Activated CD4-positive, alpha-beta T cell treated with anti-CD3 and anti-CD28 coated beads, Interleukin-2, amount 10 ng/mL, durations not matched to agents 24 days and 14 days (primary cell): ENCODE results near the gene NFATC4. TPM values are rescaled to one million over a fixed set of nuclear protein-coding genes. Genes with fewer than 3 reads are reported as not detected.
A peak's percentile ranks its signal among the peaks of the same experiment; 100 is the strongest.
"Not testable (repeated sequence)": the region's sequence is repeated elsewhere in the genome, so short reads cannot be mapped to it uniquely, and the experiment has no call there.

Experiments
- DNase-seq: peaks from one replicate; pipeline ENCODE4 v3.0.0; 2022
- H3K27ac Mint-ChIP-seq: one replicate; pipeline ENCODE4 v1.8.0; 2022; ENCODE audit warnings: mild to moderate bottlenecking, mixed read lengths
- H3K27me3 Mint-ChIP-seq: one replicate; pipeline ENCODE4 v1.8.0; 2022; ENCODE audit warnings: mixed read lengths
- H3K36me3 Mint-ChIP-seq: one replicate; pipeline ENCODE4 v1.8.0; 2022; ENCODE audit warnings: low read depth, mild to moderate bottlenecking, mixed read lengths
- H3K4me1 Mint-ChIP-seq: one replicate; pipeline ENCODE4 v1.8.0; 2021; ENCODE audit warnings: mixed read lengths
- H3K4me3 Mint-ChIP-seq: one replicate; pipeline ENCODE4 v1.8.0; 2022; ENCODE audit warnings: mild to moderate bottlenecking, moderate library complexity, mixed read lengths
- H3K9me3 Mint-ChIP-seq: one replicate; pipeline ENCODE4 v1.8.0; 2021; ENCODE audit warnings: mixed read lengths
- intact Hi-C: fragments of 100-400 bp; cut with micrococcal nuclease; formaldehyde crosslinking; loops from one replicate; pipeline ENCODE4 v1.15.1; 2023
- total RNA-seq: library from RNA; stranded (reverse); gene quantifications from 2 replicates; pipeline ENCODE4 v1.2.3, GENCODE V29; 2022

The NFATC4 gene
- total RNA-seq, 1 donor from 2014 or later, result not detected

- H3K9me3 Mint-ChIP-seq, result no peaks in the 10 kb centered on the region
- peaks cover 18% of the 10 kb centered on the region for H3K4me1 Mint-ChIP-seq
- intact Hi-C loops, result no loop called here
- H3K4me3 Mint-ChIP-seq, result peak overlapping the region; percentile 49
- H3K36me3 Mint-ChIP-seq, result no peaks in the 10 kb centered on the region
- H3K27me3 Mint-ChIP-seq, result peaks cover 67% of the 10 kb centered on the region
- H3K27ac Mint-ChIP-seq, result no peak overlapping the region
- peak; percentile 63 for DNase-seq
These were observed 1.1 kb upstream of the NFATC4 start for GRCh38 chr14:24366721-24367513.

DNA sequence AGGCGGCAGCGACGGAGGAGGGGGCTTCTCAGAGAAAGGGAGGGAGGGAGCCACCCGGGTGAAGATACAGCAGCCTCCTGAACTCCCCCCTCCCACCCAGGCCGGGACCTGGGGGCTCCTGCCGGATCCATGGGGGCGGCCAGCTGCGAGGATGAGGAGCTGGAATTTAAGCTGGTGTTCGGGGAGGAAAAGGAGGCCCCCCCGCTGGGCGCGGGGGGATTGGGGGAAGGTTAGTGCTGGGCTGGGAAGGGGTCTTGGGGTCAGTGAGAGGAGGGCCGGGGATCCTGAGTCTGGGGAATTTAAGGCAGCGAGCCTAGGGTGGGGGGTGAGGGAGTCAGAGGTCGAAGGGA is 203 bp downstream of the NFATC4 start:
- intact Hi-C loops, result no loop called here
- peaks cover 60% of the 10 kb centered on the region for H3K27me3 Mint-ChIP-seq
- peaks cover 18% of the 10 kb centered on the region for H3K4me1 Mint-ChIP-seq
- no peaks in the 10 kb centered on the region for H3K36me3 Mint-ChIP-seq
- DNase-seq, result no peak
- H3K4me3 Mint-ChIP-seq, result peak overlapping the region; percentile 47
- H3K27ac Mint-ChIP-seq, result no peak overlapping the region
- no peaks in the 10 kb centered on the region for H3K9me3 Mint-ChIP-seq

- H3K9me3 Mint-ChIP-seq, result no peaks in the 10 kb centered on the region
- H3K36me3 Mint-ChIP-seq, result no peaks in the 10 kb centered on the region
- intact Hi-C loops, result no loop called here
- peaks cover 18% of the 10 kb centered on the region for H3K4me1 Mint-ChIP-seq
- H3K27ac Mint-ChIP-seq, result no peak overlapping the region
- H3K27me3 Mint-ChIP-seq, result peaks cover 56% of the 10 kb centered on the region
- peak overlapping the region; percentile 47 for H3K4me3 Mint-ChIP-seq
- DNase-seq, result no peak
These were observed 723 bp downstream of the NFATC4 start for GRCh38 chr14:24368562-24369252.

- H3K4me1 Mint-ChIP-seq, result peaks cover 18% of the 10 kb centered on the region
- no peaks in the 10 kb centered on the region for H3K36me3 Mint-ChIP-seq
- intact Hi-C loops, result no loop called here
- DNase-seq, result no peak
- peak overlapping the region; percentile 31 for H3K4me3 Mint-ChIP-seq
- no peaks in the 10 kb centered on the region for H3K9me3 Mint-ChIP-seq
- no peak overlapping the region for H3K27ac Mint-ChIP-seq
- H3K27me3 Mint-ChIP-seq, result peaks cover 56% of the 10 kb centered on the region
These were observed 1.5 kb downstream of the NFATC4 start for GRCh38 chr14:24369463-24369862.

DNA sequence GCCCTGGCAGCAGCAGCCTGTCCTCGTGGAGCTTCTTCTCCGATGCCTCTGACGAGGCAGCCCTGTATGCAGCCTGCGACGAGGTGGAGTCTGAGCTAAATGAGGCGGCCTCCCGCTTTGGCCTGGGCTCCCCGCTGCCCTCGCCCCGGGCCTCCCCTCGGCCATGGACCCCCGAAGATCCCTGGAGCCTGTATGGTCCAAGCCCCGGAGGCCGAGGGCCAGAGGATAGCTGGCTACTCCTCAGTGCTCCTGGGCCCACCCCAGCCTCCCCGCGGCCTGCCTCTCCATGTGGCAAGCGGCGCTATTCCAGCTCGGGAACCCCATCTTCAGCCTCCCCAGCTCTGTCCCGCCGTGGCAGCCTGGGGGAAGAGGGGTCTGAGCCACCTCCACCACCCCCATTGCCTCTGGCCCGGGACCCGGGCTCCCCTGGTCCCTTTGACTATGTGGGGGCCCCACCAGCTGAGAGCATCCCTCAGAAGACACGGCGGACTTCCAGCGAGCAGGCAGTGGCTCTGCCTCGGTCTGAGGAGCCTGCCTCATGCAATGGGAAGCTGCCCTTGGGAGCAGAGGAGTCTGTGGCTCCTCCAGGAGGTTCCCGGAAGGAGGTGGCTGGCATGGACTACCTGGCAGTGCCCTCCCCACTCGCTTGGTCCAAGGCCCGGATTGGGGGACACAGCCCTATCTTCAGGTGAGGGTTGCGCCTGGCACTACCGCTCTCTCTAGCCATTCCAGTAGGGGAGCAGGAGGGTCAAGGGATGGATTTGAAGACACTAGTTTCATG is 2.1 kb downstream of the NFATC4 start:
- Mint-ChIP-seq H3K4me3 (no peak overlapping the region), H3K36me3 (no peaks in the 10 kb centered on the region)
- intact Hi-C loops, result no loop called here

GRCh38 chr14:24370748-24371147 is 2.8 kb downstream of the NFATC4 start:
- Mint-ChIP-seq H3K4me3 (no peak overlapping the region), H3K27me3 (peaks cover 47% of the 10 kb centered on the region), H3K4me1 (peaks cover 12% of the 10 kb centered on the region), H3K27ac (no peak overlapping the region), H3K36me3 (no peaks in the 10 kb centered on the region), H3K9me3 (no peaks in the 10 kb centered on the region)
- DNase-seq, result no peak
- intact Hi-C loops, result no loop called here

More for the DNA sequence above, 2.1 kb downstream of the NFATC4 start:
- Mint-ChIP-seq H3K4me1 (peaks cover 17% of the 10 kb centered on the region), H3K27me3 (peaks cover 53% of the 10 kb centered on the region), H3K27ac (no peak overlapping the region), H3K9me3 (no peaks in the 10 kb centered on the region)
- no peak for DNase-seq

- H3K27ac Mint-ChIP-seq, result not testable (repeated sequence)
These were observed 3.6 kb downstream of the NFATC4 start for GRCh38 chr14:24371605-24372004.

GRCh38 chr14:24372701-24373416 is 4.9 kb downstream of the NFATC4 start:
- H3K9me3 Mint-ChIP-seq, result no peaks in the 10 kb centered on the region
- DNase-seq, result no peak
- H3K4me1 Mint-ChIP-seq, result no peaks in the 10 kb centered on the region
- no peaks in the 10 kb centered on the region for H3K36me3 Mint-ChIP-seq
- intact Hi-C loops, result no loop called here
- H3K4me3 Mint-ChIP-seq, result no peak overlapping the region
- no peak overlapping the region for H3K27ac Mint-ChIP-seq
- H3K27me3 Mint-ChIP-seq, result peaks cover 31% of the 10 kb centered on the region

More at GRCh38 chr14:24371605-24372004, 3.6 kb downstream of the NFATC4 start:
- H3K27me3 Mint-ChIP-seq, result peaks cover 43% of the 10 kb centered on the region
- H3K4me1 Mint-ChIP-seq, DNase-seq, H3K36me3 Mint-ChIP-seq, H3K9me3 Mint-ChIP-seq, intact Hi-C loops, H3K4me3 Mint-ChIP-seq: not testable (repeated sequence)

DNA sequence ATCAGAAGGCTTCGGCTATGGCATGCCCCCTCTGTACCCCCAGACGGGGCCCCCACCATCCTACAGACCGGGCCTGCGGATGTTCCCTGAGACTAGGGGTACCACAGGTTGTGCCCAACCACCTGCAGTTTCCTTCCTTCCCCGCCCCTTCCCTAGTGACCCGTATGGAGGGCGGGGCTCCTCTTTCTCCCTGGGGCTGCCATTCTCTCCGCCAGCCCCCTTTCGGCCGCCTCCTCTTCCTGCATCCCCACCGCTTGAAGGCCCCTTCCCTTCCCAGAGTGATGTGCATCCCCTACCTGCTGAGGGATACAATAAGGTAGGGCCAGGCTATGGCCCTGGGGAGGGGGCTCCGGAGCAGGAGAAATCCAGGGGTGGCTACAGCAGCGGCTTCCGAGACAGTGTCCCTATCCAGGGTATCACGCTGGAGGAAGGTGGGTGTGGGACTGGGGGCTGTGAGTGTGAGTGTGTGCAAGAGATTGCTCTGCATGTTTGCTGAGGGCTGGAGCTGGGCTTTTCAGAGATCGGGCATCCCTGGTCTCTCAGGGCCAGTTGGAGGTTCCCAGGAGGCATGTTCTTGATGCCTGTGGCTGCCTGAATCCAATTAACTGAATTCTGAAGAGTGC is 8.6 kb downstream of the NFATC4 start:
- no peak overlapping the region for H3K27ac Mint-ChIP-seq
- DNase-seq, result no peak
- no peaks in the 10 kb centered on the region for H3K9me3 Mint-ChIP-seq
- no peaks in the 10 kb centered on the region for H3K36me3 Mint-ChIP-seq
- H3K4me1 Mint-ChIP-seq, result peaks cover 1% of the 10 kb centered on the region
- H3K27me3 Mint-ChIP-seq, result peaks cover 5% of the 10 kb centered on the region
- no peak overlapping the region for H3K4me3 Mint-ChIP-seq
- intact Hi-C loops, result no loop called here

- no peak for DNase-seq
- H3K4me3 Mint-ChIP-seq, result no peak overlapping the region
- peaks cover 1% of the 10 kb centered on the region for H3K4me1 Mint-ChIP-seq
- H3K9me3 Mint-ChIP-seq, result no peaks in the 10 kb centered on the region
- H3K27me3 Mint-ChIP-seq, result peaks cover 2% of the 10 kb centered on the region
- no peaks in the 10 kb centered on the region for H3K36me3 Mint-ChIP-seq
- H3K27ac Mint-ChIP-seq, result no peak overlapping the region
- intact Hi-C loops, result no loop called here
These were observed 9.1 kb downstream of the NFATC4 start for GRCh38 chr14:24377126-24377525.

DNA sequence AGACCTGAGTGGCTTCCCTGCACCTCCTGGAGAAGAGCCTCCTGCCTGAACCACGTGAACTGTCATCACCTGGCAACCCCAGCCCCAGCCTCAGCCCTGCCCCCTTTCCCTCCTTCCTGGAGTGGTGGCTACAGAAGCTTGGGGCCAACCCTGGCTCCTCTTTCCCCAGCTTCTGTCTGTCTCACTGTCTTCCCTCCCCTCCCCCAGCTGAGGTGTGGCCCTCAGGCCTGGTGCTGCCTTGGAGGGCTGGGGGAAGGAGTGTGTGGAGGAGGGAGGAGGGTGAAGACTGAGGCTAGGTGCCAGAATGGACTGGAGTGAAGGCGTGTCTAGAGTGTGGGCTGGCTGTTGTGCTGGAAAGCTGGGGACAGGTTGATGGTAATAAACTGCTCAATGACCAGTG is 9.7 kb downstream of the NFATC4 start:
- H3K36me3 Mint-ChIP-seq, result no peaks in the 10 kb centered on the region
- no peaks in the 10 kb centered on the region for H3K9me3 Mint-ChIP-seq
- peaks cover 1% of the 10 kb centered on the region for H3K4me1 Mint-ChIP-seq
- intact Hi-C loops, result no loop called here
- no peak overlapping the region for H3K27ac Mint-ChIP-seq
- DNase-seq, result no peak
- no peaks in the 10 kb centered on the region for H3K27me3 Mint-ChIP-seq
- no peak overlapping the region for H3K4me3 Mint-ChIP-seq

DNA sequence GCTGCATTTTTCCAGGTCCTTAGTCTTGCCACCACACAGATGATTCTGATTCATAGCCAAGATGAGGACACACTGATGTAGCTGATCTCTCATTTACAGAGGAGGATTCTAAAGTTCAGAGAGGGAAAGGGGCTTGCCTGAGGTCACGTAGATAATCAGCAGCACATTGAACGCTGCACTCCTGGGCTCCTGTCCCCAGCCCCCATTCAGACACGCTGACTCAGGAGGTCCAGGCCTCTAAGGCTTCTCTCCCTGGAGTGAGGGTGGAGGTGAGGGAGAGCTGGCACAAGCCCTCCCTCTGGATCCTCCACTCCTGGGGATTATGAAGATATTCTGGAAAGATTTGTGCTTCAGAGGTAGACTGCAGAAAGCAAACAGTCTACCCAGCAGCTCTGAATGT is 10.3 kb downstream of the NFATC4 start:
- intact Hi-C loops, result no loop called here
- no peaks in the 10 kb centered on the region for H3K27me3 Mint-ChIP-seq
- peaks cover 1% of the 10 kb centered on the region for H3K4me1 Mint-ChIP-seq
- no peak overlapping the region for H3K4me3 Mint-ChIP-seq
- no peak overlapping the region for H3K27ac Mint-ChIP-seq
- no peaks in the 10 kb centered on the region for H3K9me3 Mint-ChIP-seq
- no peaks in the 10 kb centered on the region for H3K36me3 Mint-ChIP-seq
- DNase-seq, result no peak
